ENCODE data around the gene SBF1. TPM values are rescaled to one million over a fixed set of nuclear protein-coding genes. Genes with fewer than 3 reads are reported as not detected.

Gene SBF1
- polyA plus RNA-seq, 1 of the 3 experiments (the other 2 are of a cell fraction) = 29.1 TPM

- no peak for TF ChIP-seq REST (IDR thresholded peaks at IDR 0.05; ENCODE audit: low read depth, low read length)
- TF ChIP-seq ELF1 (IDR thresholded peaks at IDR 0.05) = no peak
These were observed 9.5 kb downstream of the SBF1 start (continued) for GRCh38 chr22:50465066-50465930.

GRCh38 chr22:50464451-50464850, 10.4 kb downstream of the SBF1 start:
- Histone ChIP-seq H3K27me3 (ENCODE audit: insufficient read depth) (no peaks in the 10 kb centered on the region), H3K36me3 (replicated peaks in 1 of 2; ENCODE audit: control insufficient read depth in 1 of 2, insufficient read depth in 2 of 2, low read length in 1 of 2) (peaks cover 0 to 76% of the 10 kb centered on the region in 2 experiments), H3K4me3 (ENCODE audit: low read depth in 2 of 2, low read length in 1 of 2) (no peak overlapping the region), H3K9ac (no peak overlapping the region), H3F3A (replicated peaks; ENCODE audit: insufficient read depth) (no peaks in the 10 kb centered on the region), H3K9me3 (no peaks in the 10 kb centered on the region), H3K79me2 (ENCODE audit: insufficient read depth) (peaks cover 14% of the 10 kb centered on the region; the same call in 1 of the 2 replicates), H3K9me2 (no peaks in the 10 kb centered on the region), H3K27ac (ENCODE audit: low read depth in 2 of 2, low read length in 1 of 2) (no peak overlapping the region), H2AFZ (ENCODE audit: low read depth) (no peak overlapping the region), H3K4me2 (no peak overlapping the region), H3K4me1 (ENCODE audit: control insufficient read depth in 1 of 2, insufficient read depth in 2 of 2, low read depth in 1 of 2, low read length in 1 of 2) (no peaks in the 10 kb centered on the region), H4K20me1 (ENCODE audit: insufficient read depth) (peaks cover 18% of the 10 kb centered on the region)
- 96% methylated on average over 8 of the region's 24 CpGs for WGBS (ENCODE audit: low lambda C conversion rate)
- no peak for TF ChIP-seq RCOR1 (IDR thresholded peaks at IDR 0.05; ENCODE audit: low read length)
- TF ChIP-seq USF1 (IDR thresholded peaks at IDR 0.05; ENCODE audit: borderline replicate concordance, low read depth) = no peak
- TF ChIP-seq JUND (IDR thresholded peaks at IDR 0.05) = no peak
- TF ChIP-seq SMC3 (IDR thresholded peaks at IDR 0.05; ENCODE audit: low read depth, low read length) = no peak
- TF ChIP-seq GABPA (IDR thresholded peaks at IDR 0.05; ENCODE audit: low read depth) = no peak
- TF ChIP-seq ZBTB33 (IDR thresholded peaks at IDR 0.05; ENCODE audit: borderline replicate concordance, low read depth) = no peak
- TF ChIP-seq POLR2AphosphoS5 (IDR thresholded peaks at IDR 0.05; ENCODE audit: low read depth, low read length) = no peak
- TF ChIP-seq MXI1 (IDR thresholded peaks at IDR 0.05; ENCODE audit: low read depth, low read length) = no peak
- TF ChIP-seq, protein P1, sequence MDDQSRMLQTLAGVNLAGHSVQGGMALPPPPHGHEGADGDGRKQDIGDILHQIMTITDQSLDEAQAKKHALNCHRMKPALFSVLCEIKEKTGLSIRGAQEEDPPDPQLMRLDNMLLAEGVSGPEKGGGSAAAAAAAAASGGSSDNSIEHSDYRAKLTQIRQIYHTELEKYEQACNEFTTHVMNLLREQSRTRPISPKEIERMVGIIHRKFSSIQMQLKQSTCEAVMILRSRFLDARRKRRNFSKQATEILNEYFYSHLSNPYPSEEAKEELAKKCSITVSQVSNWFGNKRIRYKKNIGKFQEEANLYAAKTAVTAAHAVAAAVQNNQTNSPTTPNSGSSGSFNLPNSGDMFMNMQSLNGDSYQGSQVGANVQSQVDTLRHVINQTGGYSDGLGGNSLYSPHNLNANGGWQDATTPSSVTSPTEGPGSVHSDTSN (IDR thresholded peaks at IDR 0.05) = no peak
- TF ChIP-seq FOXM1 (IDR thresholded peaks at IDR 0.05; ENCODE audit: low read depth) = no peak
- TF ChIP-seq NRF1 (IDR thresholded peaks at IDR 0.05; ENCODE audit: low read depth, low read length) = no peak
- TF ChIP-seq TEAD4 (IDR thresholded peaks at IDR 0.05; ENCODE audit: borderline replicate concordance, insufficient read depth) = no peak
- no peak for TF ChIP-seq SIN3A (IDR thresholded peaks at IDR 0.05; ENCODE audit: borderline replicate concordance, low read depth, low read length)
- TF ChIP-seq, protein P2, sequence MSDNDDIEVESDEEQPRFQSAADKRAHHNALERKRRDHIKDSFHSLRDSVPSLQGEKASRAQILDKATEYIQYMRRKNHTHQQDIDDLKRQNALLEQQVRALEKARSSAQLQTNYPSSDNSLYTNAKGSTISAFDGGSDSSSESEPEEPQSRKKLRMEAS (IDR thresholded peaks at IDR 0.05; ENCODE audit: low read depth) = no peak
- no peak for TF ChIP-seq FOXJ3 (CRISPR knock-in tag; IDR thresholded peaks at IDR 0.05)
- TF ChIP-seq TAF1 (IDR thresholded peaks at IDR 0.05; ENCODE audit: borderline replicate concordance, low read depth, low read length) = no peak
- POLR2A ChIA-PET = no interaction called here
- DNase-seq = no peak
- CTCF ChIA-PET = interaction anchor here (1.2 to 1.4 kb wide), 2 partner anchors 11 to 156 kb away, joined by 3 to 4 read pairs; no protein-coding TSS in a partner anchor

Data from SK-N-SH (cell line).